ENCODE measurements around the gene PLOD2. TPM values are rescaled to one million over a fixed set of nuclear protein-coding genes. Genes with fewer than 3 reads are reported as not detected.

Gene PLOD2
- total and polyA plus RNA-seq, 9 donors, result 13.8 to 43.4 (median 22.6) TPM

DNA sequence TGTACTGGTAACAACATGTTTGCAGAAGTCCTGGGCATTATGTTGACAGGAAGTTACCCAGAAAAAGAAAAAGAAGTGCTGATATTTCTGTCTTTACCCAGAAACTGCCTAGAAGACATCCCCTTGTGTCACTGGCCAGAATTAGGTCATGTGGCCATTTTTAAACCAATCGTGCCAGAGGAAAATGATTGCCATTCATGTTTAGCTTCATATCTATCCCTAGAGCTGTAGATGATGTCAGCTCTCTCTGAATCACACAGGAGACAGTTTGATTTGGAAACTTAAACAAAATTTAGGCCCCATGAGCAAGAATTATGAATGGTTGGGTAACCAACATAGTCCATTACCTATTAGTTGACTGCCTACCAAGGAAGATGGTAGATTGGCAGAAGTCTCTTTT, 8.9 kb upstream of the PLOD2 start:
- H3K36me3 ChIP-seq (ENCODE audit: control insufficient read depth, insufficient read depth, low read length), result no peaks in the 10 kb centered on the region
- H3K4me3 ChIP-seq (ENCODE audit: low read length), result no peak overlapping the region
- no CpG with 5 or more reads among the region's 1 CpG for WGBS (ENCODE audit: insufficient coverage)
- no peaks in the 10 kb centered on the region for H3K4me1 ChIP-seq (ENCODE audit: control insufficient read depth, insufficient read depth, low read length)
- DNase-seq, result no peak
- no peaks in the 10 kb centered on the region for H3K9me3 ChIP-seq (replicated peaks; ENCODE audit: control insufficient read depth, low read depth, low read length)
- no peaks in the 10 kb centered on the region for H3K27me3 ChIP-seq (ENCODE audit: control insufficient read depth, insufficient read depth, low read length)
- H3K27ac ChIP-seq (ENCODE audit: low read length), result no peak overlapping the region

DNA sequence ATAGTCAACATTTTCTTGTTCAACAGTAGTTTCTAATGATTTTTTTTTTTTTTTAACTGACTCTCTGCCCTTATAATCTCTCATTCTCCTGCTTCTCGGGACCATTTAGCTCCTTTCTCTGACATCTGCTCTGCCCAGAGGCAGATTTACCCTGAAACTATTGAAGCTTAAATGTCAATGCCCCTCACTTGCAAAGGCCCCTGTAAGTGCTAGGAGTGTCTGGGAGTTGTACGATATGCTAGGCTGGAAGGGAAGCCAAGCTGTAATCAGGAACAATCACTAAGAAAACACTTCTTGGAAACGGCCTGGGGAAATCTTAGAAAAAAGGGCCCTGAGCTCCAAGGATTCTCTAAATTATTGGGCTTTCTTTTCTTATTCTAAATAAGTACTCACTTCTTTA, 5.8 kb upstream of the PLOD2 start:
- Histone ChIP-seq H3K4me3 (ENCODE audit: low read length) (no peak overlapping the region), H3K27me3 (ENCODE audit: control insufficient read depth, insufficient read depth, low read length) (no peaks in the 10 kb centered on the region), H3K36me3 (ENCODE audit: control insufficient read depth, insufficient read depth, low read length) (no peaks in the 10 kb centered on the region), H3K9me3 (replicated peaks; ENCODE audit: control insufficient read depth, low read depth, low read length) (no peaks in the 10 kb centered on the region), H3K27ac (ENCODE audit: low read length) (no peak overlapping the region), H3K4me1 (ENCODE audit: control insufficient read depth, insufficient read depth, low read length) (no peaks in the 10 kb centered on the region)
- peak; percentile 44 for DNase-seq
- no CpG with 5 or more reads among the region's 3 CpGs for WGBS (ENCODE audit: insufficient coverage)

- peak; percentile 84 for DNase-seq
- no peaks in the 10 kb centered on the region for H3K27me3 ChIP-seq (ENCODE audit: control insufficient read depth, insufficient read depth, low read length)
- no peak overlapping the region for H3K4me3 ChIP-seq (ENCODE audit: low read length)
- H3K27ac ChIP-seq (ENCODE audit: low read length), result no peak overlapping the region
- H3K4me1 ChIP-seq (ENCODE audit: control insufficient read depth, insufficient read depth, low read length), result no peaks in the 10 kb centered on the region
- no CpG with 5 or more reads among the region's 4 CpGs for WGBS (ENCODE audit: insufficient coverage)
- no peaks in the 10 kb centered on the region for H3K36me3 ChIP-seq (ENCODE audit: control insufficient read depth, insufficient read depth, low read length)
- no peaks in the 10 kb centered on the region for H3K9me3 ChIP-seq (replicated peaks; ENCODE audit: control insufficient read depth, low read depth, low read length)
Measured at GRCh38 chr3:146166415-146166821, 5.4 kb upstream of the PLOD2 start.

- no peaks in the 10 kb centered on the region for H3K4me1 ChIP-seq (ENCODE audit: control insufficient read depth, insufficient read depth, low read length)
- no peak overlapping the region for H3K27ac ChIP-seq (ENCODE audit: low read length)
- whole genome bisulfite sequencing (ENCODE audit: insufficient coverage), result no CpG with 5 or more reads among the region's 2 CpGs
Measured at GRCh38 chr3:146165877-146166276, 4.9 kb upstream of the PLOD2 start.

GRCh38 chr3:146164971-146165769, 4.2 kb upstream of the PLOD2 start:
- peaks cover 2% of the 10 kb centered on the region for H3K4me1 ChIP-seq (ENCODE audit: control insufficient read depth, insufficient read depth, low read length)
- H3K27ac ChIP-seq (ENCODE audit: low read length), result no peak overlapping the region

More at GRCh38 chr3:146165877-146166276, 4.9 kb upstream of the PLOD2 start:
- H3K36me3 ChIP-seq (ENCODE audit: control insufficient read depth, insufficient read depth, low read length), result no peaks in the 10 kb centered on the region
- no peak overlapping the region for H3K4me3 ChIP-seq (ENCODE audit: low read length)
- no peaks in the 10 kb centered on the region for H3K9me3 ChIP-seq (replicated peaks; ENCODE audit: control insufficient read depth, low read depth, low read length)
- H3K27me3 ChIP-seq (ENCODE audit: control insufficient read depth, insufficient read depth, low read length), result no peaks in the 10 kb centered on the region
- DNase-seq, result no peak

DNA sequence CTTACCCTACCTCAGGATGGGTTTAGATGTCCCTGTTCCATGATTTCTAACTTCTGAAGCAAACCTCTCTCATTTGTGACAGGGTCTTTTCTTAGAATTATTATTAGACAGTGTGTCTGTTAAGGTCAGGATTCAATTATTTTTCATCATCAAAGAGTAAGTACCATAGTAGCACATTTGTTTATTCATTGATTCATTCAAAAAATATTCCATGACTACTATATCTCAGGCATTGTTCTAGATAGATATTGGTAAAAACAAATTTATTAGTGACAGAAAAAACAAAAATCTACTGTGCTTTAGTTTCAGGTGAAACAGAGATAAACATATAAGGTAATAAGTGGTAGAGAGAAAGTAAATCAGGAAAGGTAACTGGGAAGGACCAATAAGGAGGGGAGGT, 3.5 kb upstream of the PLOD2 start:
- Histone ChIP-seq H3K4me3 (ENCODE audit: low read length) (no peak overlapping the region), H3K27me3 (ENCODE audit: control insufficient read depth, insufficient read depth, low read length) (no peaks in the 10 kb centered on the region), H3K27ac (ENCODE audit: low read length) (no peak overlapping the region), H3K9me3 (replicated peaks; ENCODE audit: control insufficient read depth, low read depth, low read length) (no peaks in the 10 kb centered on the region), H3K4me1 (ENCODE audit: control insufficient read depth, insufficient read depth, low read length) (peaks cover 2% of the 10 kb centered on the region), H3K36me3 (ENCODE audit: control insufficient read depth, insufficient read depth, low read length) (no peaks in the 10 kb centered on the region)
- DNase-seq, result no peak

More at GRCh38 chr3:146164971-146165769, 4.2 kb upstream of the PLOD2 start:
- Histone ChIP-seq H3K27me3 (ENCODE audit: control insufficient read depth, insufficient read depth, low read length) (no peaks in the 10 kb centered on the region), H3K9me3 (replicated peaks; ENCODE audit: control insufficient read depth, low read depth, low read length) (no peaks in the 10 kb centered on the region), H3K4me3 (ENCODE audit: low read length) (no peak overlapping the region), H3K36me3 (ENCODE audit: control insufficient read depth, insufficient read depth, low read length) (no peaks in the 10 kb centered on the region)
- no peak for DNase-seq
- 63% methylated on average over 7 of the region's 7 CpGs for WGBS (ENCODE audit: insufficient coverage)

GRCh38 chr3:146164071-146164470, 3.1 kb upstream of the PLOD2 start:
- DNase-seq, result no peak
- Histone ChIP-seq H3K27me3 (ENCODE audit: control insufficient read depth, insufficient read depth, low read length) (no peaks in the 10 kb centered on the region), H3K9me3 (replicated peaks; ENCODE audit: control insufficient read depth, low read depth, low read length) (no peaks in the 10 kb centered on the region), H3K27ac (ENCODE audit: low read length) (no peak overlapping the region), H3K4me3 (ENCODE audit: low read length) (no peak overlapping the region), H3K36me3 (ENCODE audit: control insufficient read depth, insufficient read depth, low read length) (no peaks in the 10 kb centered on the region), H3K4me1 (ENCODE audit: control insufficient read depth, insufficient read depth, low read length) (peaks cover 2% of the 10 kb centered on the region)

DNA sequence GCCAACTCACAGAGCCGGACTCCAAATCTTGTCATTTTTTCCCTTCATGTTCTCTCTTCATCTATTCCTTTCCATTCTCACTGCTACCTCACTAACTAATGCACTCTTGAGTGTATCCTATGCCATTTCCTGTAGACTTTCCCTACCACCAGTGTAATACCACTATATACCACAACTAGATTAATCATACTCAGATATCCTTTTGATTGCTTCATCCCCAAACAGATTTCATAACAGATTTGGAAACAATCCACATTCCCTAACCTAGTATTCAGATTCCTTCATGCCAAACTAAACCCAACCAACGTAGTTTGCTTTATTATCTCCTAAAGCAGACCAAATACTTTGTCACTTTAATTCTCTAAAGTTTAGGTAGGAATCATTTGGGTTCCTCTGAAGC, 2.6 kb upstream of the PLOD2 start:
- H3K27ac ChIP-seq (ENCODE audit: low read length), result no peak overlapping the region
- no peaks in the 10 kb centered on the region for H3K27me3 ChIP-seq (ENCODE audit: control insufficient read depth, insufficient read depth, low read length)
- H3K36me3 ChIP-seq (ENCODE audit: control insufficient read depth, insufficient read depth, low read length), result no peaks in the 10 kb centered on the region
- DNase-seq, result no peak
- H3K9me3 ChIP-seq (replicated peaks; ENCODE audit: control insufficient read depth, low read depth, low read length), result no peaks in the 10 kb centered on the region
- H3K4me1 ChIP-seq (ENCODE audit: control insufficient read depth, insufficient read depth, low read length), result peaks cover 2% of the 10 kb centered on the region
- H3K4me3 ChIP-seq (ENCODE audit: low read length), result no peak overlapping the region
- WGBS (ENCODE audit: insufficient coverage), result 100% methylated on average over 1 of the region's 2 CpGs

- no peak overlapping the region for H3K27ac ChIP-seq (ENCODE audit: low read length)
Measured at GRCh38 chr3:146162561-146162960, 1.6 kb upstream of the PLOD2 start.

GRCh38 chr3:146161663-146162002, 649 bp upstream of the PLOD2 start:
- WGBS (ENCODE audit: insufficient coverage), result 0% methylated on average over 12 of the region's 15 CpGs
- H3K36me3 ChIP-seq (ENCODE audit: control insufficient read depth, insufficient read depth, low read length), result no peaks in the 10 kb centered on the region
- H3K27me3 ChIP-seq (ENCODE audit: control insufficient read depth, insufficient read depth, low read length), result no peaks in the 10 kb centered on the region
- H3K9me3 ChIP-seq (replicated peaks; ENCODE audit: control insufficient read depth, low read depth, low read length), result no peaks in the 10 kb centered on the region
- peak; percentile 91 for DNase-seq
- H3K4me3 ChIP-seq (ENCODE audit: low read length), result peak overlapping the region; percentile 78
- peak overlapping the region; percentile 97 for H3K27ac ChIP-seq (ENCODE audit: low read length)
- H3K4me1 ChIP-seq (ENCODE audit: control insufficient read depth, insufficient read depth, low read length), result peaks cover 2% of the 10 kb centered on the region

More at GRCh38 chr3:146162561-146162960, 1.6 kb upstream of the PLOD2 start:
- H3K36me3 ChIP-seq (ENCODE audit: control insufficient read depth, insufficient read depth, low read length), result no peaks in the 10 kb centered on the region
- H3K9me3 ChIP-seq (replicated peaks; ENCODE audit: control insufficient read depth, low read depth, low read length), result no peaks in the 10 kb centered on the region
- no peaks in the 10 kb centered on the region for H3K27me3 ChIP-seq (ENCODE audit: control insufficient read depth, insufficient read depth, low read length)
- H3K4me1 ChIP-seq (ENCODE audit: control insufficient read depth, insufficient read depth, low read length), result peaks cover 2% of the 10 kb centered on the region
- no peak overlapping the region for H3K4me3 ChIP-seq (ENCODE audit: low read length)
- DNase-seq, result no peak
- WGBS (ENCODE audit: insufficient coverage), result no CpG with 5 or more reads among the region's 2 CpGs
